ENCODE data around the gene TCEAL5.
A peak's percentile ranks its signal among the peaks of the same experiment; 100 is the strongest.

GRCh38 chrX:103254921-103255493, 21.5 kb downstream of the TCEAL5 start, which contains the start of gene TCEAL8:
- no peak for TF ChIP-seq TCF7 (IDR thresholded peaks at IDR 0.05; ENCODE audit: low read depth)
- no peak for TF ChIP-seq KDM1A (CRISPR knock-in tag; IDR thresholded peaks at IDR 0.05)
- peak; percentile 61 for TF ChIP-seq ZFX (CRISPR knock-in tag; IDR thresholded peaks at IDR 0.05; ENCODE audit: low read depth)
- TF ChIP-seq TBP (CRISPR knock-in tag; IDR thresholded peaks at IDR 0.05) = no peak
- TF ChIP-seq TCF12 (IDR thresholded peaks at IDR 0.05) = no peak
- no peak for TF ChIP-seq TCF12 (CRISPR knock-in tag; IDR thresholded peaks at IDR 0.05)
- TF ChIP-seq HMG20B (CRISPR knock-in tag; conservative IDR thresholded peaks at IDR 0.05) = no peak
- TF ChIP-seq KLF6 (CRISPR knock-in tag; IDR thresholded peaks at IDR 0.05) = no peak
- no peak for TF ChIP-seq FOXA1 (IDR thresholded peaks at IDR 0.05)
- TF ChIP-seq FOXA1 (CRISPR knock-in tag; IDR thresholded peaks at IDR 0.05) = no peak
- no peak for TF ChIP-seq ZNF224 (CRISPR knock-in tag; IDR thresholded peaks at IDR 0.05)
- no peak for TF ChIP-seq SRSF9 (IDR thresholded peaks at IDR 0.05; ENCODE audit: borderline replicate concordance, insufficient read depth, low read depth, low read length, poor library complexity, severe bottlenecking)
